GM12875 (cell line): ENCODE data around the gene CREBZF.

Experiments
- H3K4me3 ChIP-seq: one replicate; pipeline ENCODE4 v1.5.1; 2011; ENCODE audit warnings: low read depth, low read length, control low read depth
- CTCF ChIP-seq: IDR thresholded peaks from 2 replicates; pipeline ENCODE4 v1.5.1; 2011; ENCODE audit warnings: low read depth, mild to moderate bottlenecking, control low read depth, inconsistent platforms, low read length, moderate library complexity, borderline replicate concordance; ENCODE audit not compliant: insufficient read depth

The CREBZF gene

GRCh38 chr11:85643191-85643614, 21.7 kb downstream of the CREBZF start:
- no peak overlapping the region for H3K4me3 ChIP-seq
- no peak for TF ChIP-seq CTCF

GRCh38 chr11:85634747-85635146, 30.2 kb downstream of the CREBZF start:
- H3K4me3 ChIP-seq, result no peak overlapping the region
- TF ChIP-seq CTCF, result no peak

- TF ChIP-seq CTCF, result no peak
- H3K4me3 ChIP-seq, result peak overlapping the region; percentile 69
These were observed 36.1 kb downstream of the CREBZF start for GRCh38 chr11:85628771-85629341.

GRCh38 chr11:85627998-85628770, 36.7 kb downstream of the CREBZF start, which contains the start of gene TMEM126B:
Gene TMEM126B, plus strand, starts transcription at chr11:85628593. Its CDS starts 15 bp downstream, at chr11:85628608.
- no peak for TF ChIP-seq CTCF
- H3K4me3 ChIP-seq, result peak within 1 kb of the TSS; percentile 69

- H3K4me3 ChIP-seq, result peak within 1 kb of the TSS; percentile 58
- no peak for TF ChIP-seq CTCF
These were observed 37.5 kb downstream of the CREBZF start, which contains the start of gene DLG2 for GRCh38 chr11:85627332-85627997. Gene DLG2, minus strand, starts transcription at chr11:85627344.

GRCh38 chr11:85626496-85626895, 38.4 kb downstream of the CREBZF start:
- TF ChIP-seq CTCF, result no peak
- H3K4me3 ChIP-seq, result no peak overlapping the region
